OCI-LY7 (cell line): ENCODE results near the gene TMTC1.

Experiments used
- EZH2phosphoT487 ChIP-seq: fragments of 200-600 bp; sonication (generic); IDR thresholded peaks from 2 replicates; pipeline ENCODE4 v1.6.1; 2018; ENCODE audit warnings: low read depth, borderline replicate concordance, mild to moderate bottlenecking, mixed run types, antibody characterized with exemption, low read length, moderate library complexity, mixed read lengths
- TF ChIP-seq, protein P1 (sequence below): fragments of 200-600 bp; sonication (generic); conservative IDR thresholded peaks from 2 replicates; pipeline ENCODE4 v1.5.1; 2014; ENCODE audit warnings: mild to moderate bottlenecking, antibody characterized with exemption, low read length, moderate library complexity, mixed read lengths

DNA sequence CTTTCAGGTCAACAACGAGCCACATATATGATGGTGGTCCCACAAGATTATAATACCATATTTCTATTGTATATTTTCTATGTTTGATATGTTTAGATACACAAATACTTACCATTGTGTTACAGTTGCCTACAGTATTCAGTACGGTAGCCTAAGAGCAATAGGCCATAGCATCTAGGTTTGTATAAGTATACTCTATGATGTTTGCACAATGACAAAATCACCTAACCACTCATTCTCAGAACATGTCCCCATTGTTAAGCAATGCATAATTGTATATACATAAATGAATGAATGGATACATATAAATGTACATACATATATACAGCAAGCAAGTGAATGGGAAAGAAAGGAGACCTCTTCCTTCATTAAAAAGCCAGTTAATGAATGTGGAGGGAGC is 23.8 kb downstream of the TMTC1 start:
- TF ChIP-seq, protein P1, sequence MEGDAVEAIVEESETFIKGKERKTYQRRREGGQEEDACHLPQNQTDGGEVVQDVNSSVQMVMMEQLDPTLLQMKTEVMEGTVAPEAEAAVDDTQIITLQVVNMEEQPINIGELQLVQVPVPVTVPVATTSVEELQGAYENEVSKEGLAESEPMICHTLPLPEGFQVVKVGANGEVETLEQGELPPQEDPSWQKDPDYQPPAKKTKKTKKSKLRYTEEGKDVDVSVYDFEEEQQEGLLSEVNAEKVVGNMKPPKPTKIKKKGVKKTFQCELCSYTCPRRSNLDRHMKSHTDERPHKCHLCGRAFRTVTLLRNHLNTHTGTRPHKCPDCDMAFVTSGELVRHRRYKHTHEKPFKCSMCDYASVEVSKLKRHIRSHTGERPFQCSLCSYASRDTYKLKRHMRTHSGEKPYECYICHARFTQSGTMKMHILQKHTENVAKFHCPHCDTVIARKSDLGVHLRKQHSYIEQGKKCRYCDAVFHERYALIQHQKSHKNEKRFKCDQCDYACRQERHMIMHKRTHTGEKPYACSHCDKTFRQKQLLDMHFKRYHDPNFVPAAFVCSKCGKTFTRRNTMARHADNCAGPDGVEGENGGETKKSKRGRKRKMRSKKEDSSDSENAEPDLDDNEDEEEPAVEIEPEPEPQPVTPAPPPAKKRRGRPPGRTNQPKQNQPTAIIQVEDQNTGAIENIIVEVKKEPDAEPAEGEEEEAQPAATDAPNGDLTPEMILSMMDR: no peak
- TF ChIP-seq EZH2phosphoT487: no peak
